K562 treated with DMSO at 1 percent for 24 hours (cell line): Measurements from ENCODE around the gene ARHGDIG. TPM values are rescaled to one million over a fixed set of nuclear protein-coding genes. Genes with fewer than 3 reads are reported as not detected.

Source experiments
- total RNA-seq: library from RNA; unstranded; fragments of 300-600 nt; gene quantifications from 2 replicates; pipeline ENCODE4 v1.2.3, GENCODE V29; 2022; ENCODE audit warnings: low read depth; ENCODE audit not compliant: insufficient read depth

The ARHGDIG gene
- total RNA-seq = not detected in 2 replicates

DNA sequence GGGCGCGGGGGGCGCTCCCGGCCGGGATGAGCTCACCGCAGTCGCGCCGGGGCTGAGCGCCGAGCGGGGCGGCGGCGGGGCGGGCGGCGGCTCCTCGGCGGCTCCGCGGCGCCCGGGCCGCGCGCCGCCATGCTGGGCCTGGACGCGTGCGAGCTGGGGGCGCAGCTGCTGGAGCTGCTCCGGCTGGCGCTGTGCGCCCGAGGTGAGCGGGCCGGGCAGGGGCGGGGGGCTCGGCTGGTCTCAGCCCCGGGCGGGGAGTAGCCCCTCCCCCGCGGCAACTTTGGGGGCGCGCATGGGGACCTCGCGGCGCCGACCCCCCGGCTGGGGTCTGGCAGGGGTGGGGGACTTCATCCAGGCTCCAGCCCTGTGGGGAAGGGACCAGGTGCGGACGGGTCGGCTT, at the start of gene ARHGDIG:
TSS of gene ARHGDIG (plus strand) at position 40 of the 400 bp plus-strand sequence. CDS start at position 130, 90 bp downstream.

DNA sequence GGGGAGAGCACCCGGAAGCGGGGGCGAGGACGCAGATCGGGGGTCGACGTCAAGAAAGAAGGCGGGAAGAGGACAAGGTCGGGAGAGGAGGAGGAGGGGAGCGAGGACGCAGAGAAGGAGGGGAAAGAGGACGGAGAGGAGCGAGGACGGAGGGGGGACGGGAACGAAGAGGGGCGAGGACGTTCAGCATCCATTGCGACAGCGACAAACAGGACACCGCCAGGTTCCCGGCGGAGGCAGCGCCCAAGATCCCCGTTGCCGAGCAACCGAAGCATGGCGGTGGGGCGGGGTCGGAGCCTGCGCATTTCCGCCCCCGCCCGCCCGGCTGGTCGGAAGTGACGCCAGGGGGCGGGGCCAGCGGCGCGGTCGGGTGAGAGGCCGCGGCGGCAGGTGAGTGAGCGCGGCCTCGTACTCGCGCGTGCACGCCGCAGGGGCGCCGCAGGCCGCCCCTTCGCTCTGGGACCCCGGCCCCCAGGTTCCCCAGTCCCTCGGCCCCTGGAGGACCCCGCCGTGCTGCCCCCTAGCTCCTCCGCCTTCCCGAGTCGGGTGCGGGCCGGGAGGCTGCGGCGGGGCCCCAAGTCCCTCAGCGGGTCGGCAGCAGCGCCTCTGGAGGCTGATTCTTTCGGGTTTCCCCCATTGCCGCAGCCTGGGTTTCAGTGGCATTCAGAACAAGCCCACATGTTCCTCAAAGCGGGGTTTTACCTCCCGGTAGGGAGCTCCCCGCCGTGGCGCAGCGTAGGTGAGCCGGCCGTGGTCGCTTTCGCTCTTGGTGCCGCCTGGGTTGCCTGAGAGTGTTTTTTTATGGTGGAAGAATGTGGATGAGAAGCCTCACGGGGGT, 45.7 kb upstream of the ARHGDIG start, which contains the start of gene FAM234A:
TSS of gene FAM234A (plus strand) at position 354 of the 838 bp plus-strand sequence. CDS start 19,593 bp downstream, outside the sequence.

DNA sequence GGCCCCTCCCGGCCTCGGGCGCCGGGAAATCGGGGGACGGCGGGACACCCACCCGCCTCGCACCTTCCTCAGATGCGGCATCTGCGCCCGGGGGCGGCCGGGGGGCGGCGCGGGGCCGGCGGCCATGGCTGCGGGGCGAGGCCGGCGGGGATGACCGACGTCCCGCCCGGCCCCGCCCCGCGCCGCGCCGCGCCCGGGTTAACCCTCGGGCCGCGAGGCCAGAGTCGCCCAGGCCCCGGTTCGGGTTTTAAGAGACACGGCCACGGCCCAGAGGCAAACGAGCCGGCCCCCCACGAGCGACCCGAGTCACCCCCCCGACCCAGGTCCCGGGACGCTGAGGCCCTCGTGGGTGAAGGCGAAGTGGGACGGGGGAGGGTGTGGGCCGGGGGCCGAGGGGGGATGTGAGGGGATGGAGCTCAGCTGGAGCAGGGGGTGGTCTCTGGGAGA, 4.6 kb upstream of the ARHGDIG start, which contains the start of gene RGS11:
TSS of gene RGS11 (minus strand) at position 159 of the 447 bp plus-strand sequence. CDS start at position 126, 33 bp downstream.

DNA sequence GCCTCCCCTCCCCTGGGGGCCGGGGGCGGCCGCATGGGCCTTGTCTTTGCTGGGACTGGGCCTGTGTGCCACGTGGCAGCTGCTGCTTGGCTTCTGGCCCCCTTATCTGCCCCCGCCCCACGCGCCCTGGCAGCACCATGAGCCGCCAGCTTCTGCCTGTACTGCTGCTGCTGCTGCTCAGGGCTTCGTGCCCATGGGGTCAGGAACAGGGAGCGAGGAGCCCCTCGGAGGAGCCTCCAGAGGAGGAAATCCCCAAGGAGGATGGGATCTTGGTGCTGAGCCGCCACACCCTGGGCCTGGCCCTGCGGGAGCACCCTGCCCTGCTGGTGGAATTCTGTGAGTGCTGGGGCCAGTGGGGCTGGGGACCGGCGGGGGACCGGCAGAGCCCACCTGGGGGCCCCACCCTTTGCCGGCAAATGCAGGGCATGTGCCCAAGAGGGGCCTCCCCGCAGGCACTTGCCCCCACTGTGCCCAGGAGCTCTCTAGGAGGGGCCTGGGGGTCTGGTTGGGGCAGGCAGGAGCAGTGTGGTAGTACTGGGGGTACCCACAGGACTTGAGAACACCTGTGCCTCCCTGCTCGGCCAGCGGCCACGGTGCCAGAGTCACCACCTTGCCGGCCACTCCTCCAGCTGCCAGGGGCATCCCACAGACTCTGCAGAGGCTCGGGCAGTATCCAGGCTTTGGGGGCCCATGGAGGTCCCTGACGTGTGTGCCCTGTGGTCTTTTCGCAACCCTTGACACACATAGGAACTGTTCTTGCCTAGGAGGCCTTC, 2.8 kb downstream of the ARHGDIG start, which contains the start of gene PDIA2:
TSS of gene PDIA2 (plus strand) at position 132 of the 773 bp plus-strand sequence. CDS start at position 138, 6 bp downstream.

Other genes with a start within 250 kb of the ARHGDIG start
- gene POLR3K, start 227.0 kb upstream of the ARHGDIG start, total RNA-seq = 35.0 and 37.9 TPM in 2 replicates
- 77.2 and 84.6 TPM in 2 replicates for gene SNRNP25, start 226.8 kb upstream of the ARHGDIG start, total RNA-seq
- gene RHBDF1, start 208.0 kb upstream of the ARHGDIG start, total RNA-seq = 7.8 and 10.0 TPM in 2 replicates
- gene MPG, start 202.4 kb upstream of the ARHGDIG start, total RNA-seq = 137 and 140 TPM in 2 replicates
- 57.2 and 57.4 TPM in 2 replicates for gene NPRL3, start 141.9 kb upstream of the ARHGDIG start, total RNA-seq
- 91.3 and 104 TPM in 2 replicates for gene HBZ, start 127.9 kb upstream of the ARHGDIG start, total RNA-seq
- gene HBM, start 114.6 kb upstream of the ARHGDIG start, total RNA-seq = not detected in 2 replicates
- gene HBA2, start 107.7 kb upstream of the ARHGDIG start, total RNA-seq = 164 and 196 TPM in 2 replicates
- 610 and 805 TPM in 2 replicates for gene HBA1, start 103.9 kb upstream of the ARHGDIG start, total RNA-seq
- 62.5 and 62.7 TPM in 2 replicates for gene HBQ1, start 100.1 kb upstream of the ARHGDIG start, total RNA-seq
- gene LUC7L, start 51.1 kb upstream of the ARHGDIG start, total RNA-seq = 32.0 and 39.7 TPM in 2 replicates
- 121 and 124 TPM in 2 replicates for gene FAM234A, start 45.8 kb upstream of the ARHGDIG start, total RNA-seq
- gene RGS11, start 4.6 kb upstream of the ARHGDIG start, total RNA-seq = not detected in 2 replicates
- gene PDIA2, start 2.6 kb downstream of the ARHGDIG start, total RNA-seq = not detected in 2 replicates
- gene AXIN1, start 72.1 kb downstream of the ARHGDIG start, total RNA-seq = 43.7 and 44.5 TPM in 2 replicates
- gene MRPL28, start 89.9 kb downstream of the ARHGDIG start, total RNA-seq = 122 and 140 TPM in 2 replicates
- gene PGAP6, start 101.4 kb downstream of the ARHGDIG start, total RNA-seq = 124 and 139 TPM in 2 replicates
- gene NME4, start 116.6 kb downstream of the ARHGDIG start, total RNA-seq = 154 and 165 TPM in 2 replicates
- 56.3 and 58.3 TPM in 2 replicates for gene DECR2, start 121.3 kb downstream of the ARHGDIG start, total RNA-seq
- gene RAB11FIP3, start 145.1 kb downstream of the ARHGDIG start, total RNA-seq = 25.0 and 30.8 TPM in 2 replicates
- 64.7 and 73.6 TPM in 2 replicates for gene CAPN15, start 247.1 kb downstream of the ARHGDIG start, total RNA-seq